ENCODE measurements around the gene B3GLCT. TPM values are rescaled to one million over a fixed set of nuclear protein-coding genes. Genes with fewer than 3 reads are reported as not detected.

Gene B3GLCT
- total RNA-seq, 2 donors from 2014 or later: 2.8 to 3.1 TPM

- intact Hi-C loops (cut with DNase I): no loop called here
- no peak overlapping the region for H3K4me3 ChIP-seq
- no peak for DNase-seq
- H3K36me3 ChIP-seq: no peaks in the 10 kb centered on the region
- H3K27me3 ChIP-seq: no peaks in the 10 kb centered on the region
- H3K9me3 ChIP-seq: no peaks in the 10 kb centered on the region
- no peak overlapping the region for H3K27ac ChIP-seq
- H3K9ac ChIP-seq (ENCODE audit: low read depth in 2 of 2, low read length in 2 of 2): no peak overlapping the region
- H3K4me1 ChIP-seq: no peaks in the 10 kb centered on the region
- TF ChIP-seq CTCF (IDR thresholded peaks at IDR 0.05): no peak
Observed at GRCh38 chr13:31245598-31246373, 46.0 kb downstream of the B3GLCT start.

GRCh38 chr13:31246918-31247317, 47.1 kb downstream of the B3GLCT start:
- Histone ChIP-seq H3K36me3 (no peaks in the 10 kb centered on the region), H3K27me3 (no peaks in the 10 kb centered on the region), H3K4me3 (no peak overlapping the region), H3K27ac (no peak overlapping the region), H3K4me1 (no peaks in the 10 kb centered on the region), H3K9me3 (no peaks in the 10 kb centered on the region), H3K9ac (ENCODE audit: low read depth in 2 of 2, low read length in 2 of 2) (no peak overlapping the region)
- intact Hi-C loops (cut with DNase I): no loop called here
- DNase-seq: no peak
- TF ChIP-seq CTCF (IDR thresholded peaks at IDR 0.05): no peak

GRCh38 chr13:31248361-31248760, 48.6 kb downstream of the B3GLCT start:
- no peak for TF ChIP-seq CTCF (IDR thresholded peaks at IDR 0.05)
- intact Hi-C loops (cut with DNase I): no loop called here
- DNase-seq: no peak

GRCh38 chr13:31248965-31249539, 49.3 kb downstream of the B3GLCT start:
- Histone ChIP-seq H3K9ac (ENCODE audit: low read depth in 2 of 2, low read length in 2 of 2) (no peak overlapping the region), H3K4me3 (no peak overlapping the region), H3K36me3 (no peaks in the 10 kb centered on the region), H3K9me3 (no peaks in the 10 kb centered on the region), H3K4me1 (no peaks in the 10 kb centered on the region), H3K27me3 (no peaks in the 10 kb centered on the region), H3K27ac (no peak overlapping the region)
- intact Hi-C loops (cut with DNase I): no loop called here
- TF ChIP-seq CTCF (IDR thresholded peaks at IDR 0.05): no peak
- no peak for DNase-seq

More at GRCh38 chr13:31248361-31248760, 48.6 kb downstream of the B3GLCT start:
- Histone ChIP-seq H3K27me3 (no peaks in the 10 kb centered on the region), H3K9me3 (no peaks in the 10 kb centered on the region), H3K4me1 (no peaks in the 10 kb centered on the region), H3K4me3 (no peak overlapping the region), H3K36me3 (no peaks in the 10 kb centered on the region), H3K27ac (no peak overlapping the region), H3K9ac (ENCODE audit: low read depth in 2 of 2, low read length in 2 of 2) (no peak overlapping the region)

GRCh38 chr13:31250435-31250834, 50.7 kb downstream of the B3GLCT start:
- Histone ChIP-seq H3K27ac (no peak overlapping the region), H3K36me3 (no peaks in the 10 kb centered on the region), H3K4me1 (no peaks in the 10 kb centered on the region), H3K9ac (ENCODE audit: low read depth in 2 of 2, low read length in 2 of 2) (no peak overlapping the region), H3K27me3 (no peaks in the 10 kb centered on the region), H3K4me3 (no peak overlapping the region), H3K9me3 (no peaks in the 10 kb centered on the region)
- intact Hi-C loops (cut with DNase I): no loop called here
- no peak for TF ChIP-seq CTCF (IDR thresholded peaks at IDR 0.05)
- peak; percentile 51 for DNase-seq

Measured in colonic mucosa (tissue), 4 donors.